Psoas muscle (tissue), 8 donors: ENCODE measurements around the gene SLC35E4. TPM values are rescaled to one million over a fixed set of nuclear protein-coding genes. Genes with fewer than 3 reads are reported as not detected.
A peak's percentile ranks its signal among the peaks of the same experiment; 100 is the strongest.
"Not testable (repeated sequence)": the region's sequence is repeated elsewhere in the genome, so short reads cannot be mapped to it uniquely, and the experiment has no call there.

Source experiments
- ATAC-seq, 4 donors: fragments of 200-7000 bp; cut with Tn5 transposase; one replicate each; pipeline ENCODE4 v1.9.1; 2020; ENCODE audit warnings: moderate library complexity in 3 of 4, mild to moderate bottlenecking in 2 of 4
- DNase-seq, 2 donors: peaks; one replicate each; pipeline ENCODE4 v3.0.0-alpha.2; 2020
- H3K27ac ChIP-seq: fragments of 200-600 bp; one replicate; pipeline ENCODE4 v1.8.0; 2022
- H3K27me3 ChIP-seq, 3 donors: fragments of 200-600 bp in 1 of 3; one replicate each; pipeline versions ENCODE4 v1.6.1 to v1.8.0; 2013 to 2022; ENCODE audit warnings: low read length in 2 of 3, mild to moderate bottlenecking in 2 of 3, moderate library complexity in 1 of 3; ENCODE audit not compliant: insufficient read depth in 3 of 3
- H3K36me3 ChIP-seq, 2 donors: fragments of 200-600 bp in 1 of 2; one replicate each; pipeline versions ENCODE4 v1.6.1 to v1.8.0; 2013 to 2022; ENCODE audit warnings: low read depth in 1 of 2, mild to moderate bottlenecking in 1 of 2, moderate library complexity in 1 of 2; ENCODE audit not compliant: insufficient read depth in 1 of 2
- H3K4me1 ChIP-seq: fragments of 200-600 bp; one replicate; pipeline ENCODE4 v1.8.0; 2022
- H3K4me3 ChIP-seq: fragments of 200-600 bp; one replicate; pipeline ENCODE4 v1.8.0; 2022; ENCODE audit warnings: mild to moderate bottlenecking
- H3K9me3 ChIP-seq: fragments of 200-600 bp; one replicate; pipeline ENCODE4 v1.8.0; 2022
- WGBS, 3 donors: extraction: QIAGEN DNeasy Blood & Tissue Kit; methylation state at CpG; one replicate each; pipeline versions ENCODE4 v1.1.6 to v1.1.7; 2013; 5-methylcytosine and 5-hydroxymethylcytosine counted together
- intact Hi-C, 2 donors: fragments of 100-400 bp; cut with DNase I; formaldehyde crosslinking; loops; one replicate each; pipeline versions ENCODE4 v1.11.0 to v1.14.2; 2022
- polyA plus RNA-seq, 3 donors: library from polyadenylated mRNA; stranded (reverse); fragments of 200-250 nt; gene quantifications; one replicate each; pipeline ENCODE4 v1.2.3, GENCODE V29; 2013
- total RNA-seq, 4 donors: library from RNA; stranded (reverse); fragmentation: NEBNext Ultra II Directional in 2 of 4; extraction: Animal tissue kit (Norgen Biotek cat#: 25700) in 2 of 4; gene quantifications; one replicate each; pipeline versions ENCODE4 v1.2.1 to v1.2.4, GENCODE V29; 2021 to 2023
- TF ChIP-seq, protein P1 (sequence below): fragments of 200-600 bp; IDR thresholded peaks from one replicate; pipeline ENCODE4 v1.8.0; 2022; ENCODE audit warnings: antibody characterized with exemption
- donor health status: healthy with polysubstance abuse.
- donor health status: DM: no; HTN: no; CAD: no; lungs with moderate emphysema.
- donor health status: Bipolar disorder and iron deficiency.
- donor health status: healthy.
- donor health status: DM: yes; HTN: yes; CAD: no.
- donor health status: DM: no; HTN: no; CAD: no.
- donor health status: DM: no; HTN: no; CAD: no.
- donor health status: DM: yes; HTN: yes; CAD: no.

SLC35E4 gene
- total and polyA plus RNA-seq, 7 donors, result 2.6 to 11.5 (median 6.8) TPM

DNA sequence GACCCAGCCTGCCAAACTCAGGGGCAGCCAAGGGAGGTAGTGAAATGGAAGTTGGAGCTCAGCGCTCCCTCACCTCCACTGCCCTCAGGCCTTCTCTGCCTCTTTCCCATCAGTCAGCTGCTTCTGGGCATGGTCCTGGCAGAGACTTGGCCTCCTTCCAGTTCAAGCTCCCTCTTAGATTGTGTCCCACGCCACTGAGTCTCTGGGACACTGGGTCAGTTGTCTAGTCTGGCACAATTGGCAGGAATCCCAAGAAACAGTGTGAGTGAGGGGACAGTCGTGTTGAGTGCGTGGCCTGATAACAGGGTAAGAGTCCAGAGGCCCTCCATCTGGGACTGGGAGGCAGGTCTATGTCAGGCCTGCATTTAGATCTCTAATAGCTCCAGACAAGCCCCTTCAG, 7.1 kb upstream of the SLC35E4 start:
- DNase-seq, result no peak
- no peak for ATAC-seq
- no peak overlapping the region for H3K27ac ChIP-seq
- no peaks in the 10 kb centered on the region for H3K9me3 ChIP-seq
- no peaks in the 10 kb centered on the region for H3K27me3 ChIP-seq
- H3K4me1 ChIP-seq, result no peaks in the 10 kb centered on the region
- no peak overlapping the region for H3K4me3 ChIP-seq
- intact Hi-C loops, result no loop called here
- TF ChIP-seq, protein P1, sequence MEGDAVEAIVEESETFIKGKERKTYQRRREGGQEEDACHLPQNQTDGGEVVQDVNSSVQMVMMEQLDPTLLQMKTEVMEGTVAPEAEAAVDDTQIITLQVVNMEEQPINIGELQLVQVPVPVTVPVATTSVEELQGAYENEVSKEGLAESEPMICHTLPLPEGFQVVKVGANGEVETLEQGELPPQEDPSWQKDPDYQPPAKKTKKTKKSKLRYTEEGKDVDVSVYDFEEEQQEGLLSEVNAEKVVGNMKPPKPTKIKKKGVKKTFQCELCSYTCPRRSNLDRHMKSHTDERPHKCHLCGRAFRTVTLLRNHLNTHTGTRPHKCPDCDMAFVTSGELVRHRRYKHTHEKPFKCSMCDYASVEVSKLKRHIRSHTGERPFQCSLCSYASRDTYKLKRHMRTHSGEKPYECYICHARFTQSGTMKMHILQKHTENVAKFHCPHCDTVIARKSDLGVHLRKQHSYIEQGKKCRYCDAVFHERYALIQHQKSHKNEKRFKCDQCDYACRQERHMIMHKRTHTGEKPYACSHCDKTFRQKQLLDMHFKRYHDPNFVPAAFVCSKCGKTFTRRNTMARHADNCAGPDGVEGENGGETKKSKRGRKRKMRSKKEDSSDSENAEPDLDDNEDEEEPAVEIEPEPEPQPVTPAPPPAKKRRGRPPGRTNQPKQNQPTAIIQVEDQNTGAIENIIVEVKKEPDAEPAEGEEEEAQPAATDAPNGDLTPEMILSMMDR, result no peak
- 68 to 71% (median 69%) methylated on average over 4 of the region's 4 CpGs for WGBS, 3 donors
- H3K36me3 ChIP-seq, result no peaks in the 10 kb centered on the region

DNA sequence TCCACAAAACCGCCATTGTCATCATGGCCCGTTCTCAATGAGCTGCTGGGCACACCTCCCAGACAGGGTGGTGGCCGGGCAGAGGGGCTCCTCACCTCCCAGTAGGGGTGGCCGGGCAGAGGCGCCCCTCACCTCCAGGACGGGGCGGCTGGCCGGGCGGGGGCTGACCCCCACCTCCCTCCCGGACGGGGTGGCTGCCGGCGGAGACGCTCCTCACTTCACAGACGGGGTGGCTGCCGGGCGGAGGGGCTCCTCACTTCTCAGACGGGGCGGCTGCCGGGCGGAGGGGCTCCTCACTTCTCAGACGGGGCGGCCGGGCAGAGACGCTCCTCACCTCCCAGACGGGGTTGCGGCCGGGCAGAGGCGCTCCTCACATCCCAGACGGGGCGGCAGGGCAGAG, 4.1 kb upstream of the SLC35E4 start:
- DNase-seq, H3K27me3 ChIP-seq, H3K4me3 ChIP-seq, H3K27ac ChIP-seq, H3K36me3 ChIP-seq, H3K9me3 ChIP-seq, H3K4me1 ChIP-seq, ATAC-seq: not testable (repeated sequence)
- intact Hi-C loops, result loop anchor here in 1 of 2 donors (5.0 kb wide), 2 partner anchors 36 to 286 kb away; partner anchors contain the start of gene DUSP18
- 89 to 94% (median 91%) methylated on average over 17 to 18 of the region's 31 CpGs for whole genome bisulfite sequencing, 3 donors

DNA sequence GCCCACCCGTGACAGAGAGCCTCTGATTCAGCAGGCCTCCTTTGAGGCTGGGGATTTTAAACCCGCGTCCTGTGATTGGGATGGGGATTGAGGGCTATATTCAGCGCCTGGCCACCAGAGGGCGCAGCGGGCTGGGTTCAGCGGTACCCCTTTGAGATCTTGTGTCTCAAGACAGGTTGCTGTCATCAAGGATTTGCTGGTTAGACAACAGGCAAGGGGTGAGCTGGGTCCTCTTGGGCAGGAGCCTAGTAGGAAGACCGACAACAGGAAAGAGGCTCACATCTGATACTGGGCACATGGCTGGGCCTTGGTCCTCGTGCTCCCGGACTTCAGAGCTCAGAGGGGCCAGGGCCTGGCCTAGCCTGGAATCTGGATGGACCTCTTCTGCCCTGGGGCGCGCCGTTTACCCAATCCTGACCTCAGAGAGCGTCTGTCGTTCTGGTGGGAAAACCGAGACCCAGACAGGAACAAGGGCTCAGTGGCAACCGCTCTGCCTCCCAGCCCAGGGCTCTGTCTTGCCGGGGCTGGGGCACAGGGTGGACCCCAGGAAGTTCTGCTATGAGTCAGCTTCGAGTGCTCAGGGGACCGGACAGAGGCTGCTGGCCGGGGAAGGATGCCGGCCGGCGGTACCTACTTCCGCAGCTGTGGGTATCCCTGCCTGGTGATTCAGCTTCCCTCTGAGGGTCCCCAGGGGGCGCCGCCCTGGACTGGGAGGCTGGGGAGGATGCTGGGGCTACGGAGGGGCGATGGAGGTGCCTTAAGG, 929 bp upstream of the SLC35E4 start:
- Histone ChIP-seq H3K4me1 (peaks cover 17% of the 10 kb centered on the region), H3K27ac (peak overlapping the region; percentile 85), H3K4me3 (peak overlapping the region; percentile 87), H3K36me3 (no peaks in the 10 kb centered on the region), H3K9me3 (no peaks in the 10 kb centered on the region), H3K27me3 (no peaks in the 10 kb centered on the region)
- WGBS, 3 donors, result 11 to 12% (median 11%) methylated on average over 29 of the region's 29 CpGs
- intact Hi-C loops, result loop anchor here (1.0 to 5.0 kb wide), 6 partner anchors 33 to 288 kb away; partner anchors contain the start of gene DUSP18 (in 1 of the 2)
- TF ChIP-seq, protein P1, result peak; percentile 97
- DNase-seq (peak; percentile 89 to 95), ATAC-seq (peak; percentile 74 to 84 (median 78))

DNA sequence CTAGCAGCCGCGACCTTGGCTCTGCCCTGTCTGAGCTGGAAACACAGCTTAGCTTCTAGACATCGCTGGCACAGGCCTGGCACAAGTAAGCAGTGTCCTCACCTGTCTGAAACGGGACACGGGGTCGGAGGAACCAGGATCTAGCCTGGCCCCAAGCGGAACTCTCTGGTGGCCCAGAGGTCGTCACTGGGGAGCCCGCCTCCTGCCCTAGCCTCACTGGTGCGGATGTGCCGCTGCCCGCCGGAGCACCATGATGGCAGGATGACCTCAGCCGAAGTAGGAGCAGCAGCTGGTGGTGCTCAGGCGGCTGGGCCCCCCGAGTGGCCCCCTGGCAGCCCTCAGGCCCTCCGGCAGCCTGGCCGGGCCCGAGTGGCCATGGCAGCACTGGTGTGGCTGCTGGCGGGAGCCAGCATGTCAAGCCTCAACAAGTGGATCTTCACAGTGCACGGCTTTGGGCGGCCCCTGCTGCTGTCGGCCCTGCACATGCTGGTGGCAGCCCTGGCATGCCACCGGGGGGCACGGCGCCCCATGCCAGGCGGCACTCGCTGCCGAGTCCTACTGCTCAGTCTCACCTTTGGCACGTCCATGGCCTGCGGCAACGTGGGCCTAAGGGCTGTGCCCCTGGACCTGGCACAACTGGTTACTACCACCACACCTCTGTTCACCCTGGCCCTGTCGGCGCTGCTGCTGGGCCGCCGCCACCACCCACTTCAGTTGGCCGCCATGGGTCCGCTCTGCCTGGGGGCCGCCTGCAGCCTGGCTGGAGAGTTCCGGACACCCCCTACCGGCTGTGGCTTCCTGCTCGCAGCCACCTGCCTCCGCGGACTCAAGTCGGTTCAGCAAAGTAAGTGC, 871 bp downstream of the SLC35E4 start:
- intact Hi-C loops, result loop anchor here (5.0 kb wide), 2 partner anchors 61 to 286 kb away; no protein-coding TSS in a partner anchor
- peak; percentile 11 to 41 (median 22) for ATAC-seq

More for the DNA sequence above, 871 bp downstream of the SLC35E4 start:
- TF ChIP-seq, protein P1, result peak; percentile 23
- WGBS, 3 donors, result 17 to 23% (median 21%) methylated on average over 44 to 45 of the region's 45 CpGs
- Histone ChIP-seq H3K27ac (peak overlapping the region; percentile 85), H3K27me3 (no peaks in the 10 kb centered on the region), H3K4me1 (peaks cover 34% of the 10 kb centered on the region), H3K9me3 (no peaks in the 10 kb centered on the region), H3K4me3 (peak overlapping the region; percentile 87), H3K36me3 (no peaks in the 10 kb centered on the region)
- peak; percentile 46 to 71 for DNase-seq
